ENCODE results near the gene INS. TPM values are rescaled to one million over a fixed set of nuclear protein-coding genes. Genes with fewer than 3 reads are reported as not detected.

Gene INS
- total and polyA plus RNA-seq, 2 of the 8 experiments (the other 6 are each of a cell fraction or from before 2014, with no cell fraction given): not detected

DNA sequence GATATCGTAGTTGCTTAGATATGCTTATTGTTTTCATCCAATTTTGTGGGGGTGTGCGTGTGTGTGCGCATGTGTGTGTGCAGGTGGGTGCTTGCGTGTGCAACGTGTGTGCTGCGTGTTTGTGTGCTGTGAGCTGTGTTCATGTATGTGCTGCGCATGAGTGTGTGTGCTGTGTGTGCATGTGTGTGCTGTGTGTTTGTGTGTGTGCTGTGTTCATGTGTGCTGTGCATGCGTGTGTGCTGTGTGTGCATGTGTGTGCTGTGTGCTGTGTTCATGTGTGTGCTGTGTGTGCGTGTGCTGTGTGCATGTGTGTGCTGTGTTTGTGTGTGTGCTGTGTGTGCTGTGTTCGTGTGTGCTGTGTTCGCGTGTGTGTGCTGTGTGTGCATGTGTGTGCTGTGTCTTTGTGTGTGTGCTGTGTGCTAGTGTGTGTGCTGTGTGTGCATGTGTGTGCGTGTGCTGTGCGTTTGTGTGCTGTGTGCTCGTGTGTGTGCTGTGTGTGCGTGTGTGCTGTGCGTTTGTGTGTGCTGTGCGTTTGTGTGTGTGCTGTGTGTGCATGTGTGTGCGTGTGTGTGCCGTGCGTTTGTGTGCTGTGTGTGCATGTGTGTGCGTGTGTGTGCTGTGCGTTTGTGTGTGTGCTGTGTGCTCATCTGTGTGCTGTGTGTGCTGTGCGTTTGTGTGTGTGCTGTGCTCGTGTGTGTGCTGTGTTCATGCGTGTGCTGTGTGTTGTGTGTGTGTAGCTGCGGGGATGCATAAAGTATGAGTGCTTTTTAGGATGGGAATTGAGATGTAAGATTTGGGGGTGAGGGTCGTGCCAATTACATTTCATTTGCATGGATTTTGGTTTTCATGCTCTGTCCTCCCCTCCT is 29.4 kb downstream of the INS start:
- WGBS, 2 experiments (ENCODE audit: extremely low coverage in 1 of 2, insufficient coverage in 1 of 2, insufficient read length in 1 of 2, insufficient replicate concordance in 2 of 2, low coverage in 1 of 2, low lambda C conversion rate in 2 of 2, missing lambda C conversion rate in 1 of 2): 80% methylated on average over 28 of the region's 28 CpGs; no CpG with 5 or more reads in 1 of the 2 experiments
- Histone ChIP-seq H3K27me3 (replicated peaks in 1 of 4; ENCODE audit: control insufficient read depth in 3 of 4, extremely low read depth in 1 of 4, insufficient read depth in 3 of 4, low read length in 3 of 4) (peaks cover 0 to 34% (median 20%) of the 10 kb centered on the region in 4 experiments; a peak in 6 of 7 replicates), H2BK12ac (ENCODE audit: low read depth, low read length) (peak overlapping the region; percentile 86), H3K9me3 (ENCODE audit: insufficient read depth in 2 of 2, low read depth in 1 of 2, low read length in 1 of 2) (no peaks in the 10 kb centered on the region; a peak in 1 of 4 replicates), H3K4me2 (ENCODE audit: insufficient read depth in 1 of 2, low read depth in 2 of 2, low read length in 2 of 2) (no peak overlapping the region), H3K27ac (ENCODE audit: low read depth, low read length) (no peak overlapping the region), H2AFZ (ENCODE audit: low read length) (no peak overlapping the region), H2BK15ac (ENCODE audit: low read length) (peak overlapping the region; percentile 47; the same call in 1 of the 2 replicates), H2BK5ac (ENCODE audit: low read depth, low read length) (peak overlapping the region; percentile 77), H4K5ac (ENCODE audit: insufficient read length, low read depth, low read length) (no peak overlapping the region), H3K79me2 (ENCODE audit: control insufficient read depth in 1 of 2, insufficient read depth in 2 of 2, low read length in 2 of 2) (no peaks in the 10 kb centered on the region), H3K4me1 (replicated peaks in 1 of 4; ENCODE audit: control insufficient read depth in 3 of 4, insufficient read depth in 4 of 4, low read length in 3 of 4) (peaks cover 0 to 7% (median 2%) of the 10 kb centered on the region in 4 experiments; a peak in 3 of 7 replicates), H3K4me3 (ENCODE audit: extremely low read depth in 1 of 4, insufficient read depth in 2 of 4, low read depth in 3 of 4, low read length in 4 of 4) (no peak overlapping the region), H2BK20ac (ENCODE audit: low read length) (peak overlapping the region; percentile 52; the same call in 1 of the 2 replicates), H3K4ac (replicated peaks; ENCODE audit: insufficient read length, low read depth, low read length) (peak overlapping the region; percentile 85), H3K9ac (replicated peaks in 1 of 4; ENCODE audit: extremely low read depth in 1 of 4, low read depth in 3 of 4, low read length in 3 of 4) (peak overlapping the region in 1 of 4 experiments; percentile 16; a peak in 2 of 7 replicates), H3K23ac (ENCODE audit: insufficient read length) (no peak overlapping the region), H3K79me1 (ENCODE audit: low read depth, low read length) (no peaks in the 10 kb centered on the region), H2AK5ac (ENCODE audit: low read depth, low read length) (peak overlapping the region; percentile 99), H3K14ac (ENCODE audit: insufficient read length) (no peak overlapping the region), H4K8ac (ENCODE audit: extremely low read depth, insufficient read depth, low read length) (no peak overlapping the region), H4K91ac (replicated peaks; ENCODE audit: insufficient read length, low read length) (peak overlapping the region; percentile 94), H3K18ac (ENCODE audit: extremely low read depth, low read length) (no peak overlapping the region), H3K36me3 (ENCODE audit: control insufficient read depth in 2 of 4, insufficient read depth in 4 of 4, low read length in 3 of 4) (no peaks in the 10 kb centered on the region), H2BK120ac (replicated peaks; ENCODE audit: low read depth, low read length) (no peak overlapping the region), H3K56ac (replicated peaks; ENCODE audit: insufficient read length, low read depth, low read length) (peak overlapping the region; percentile 92), H4K20me1 (replicated peaks in 1 of 2; ENCODE audit: control insufficient read depth in 1 of 2, insufficient read depth in 2 of 2, low read length in 2 of 2) (peaks cover 0 to 9% of the 10 kb centered on the region in 2 experiments), H3K23me2 (ENCODE audit: low read depth, low read length) (peaks cover 9% of the 10 kb centered on the region; the same call in 1 of the 2 replicates)
- POLR2A ChIA-PET (ENCODE audit: partially characterized antibody): no interaction called here
- DNase-seq (ENCODE audit: low read depth in 1 of 2, low spot score in 2 of 2) (no peak), FAIRE-seq (no peak)
- CTCF ChIA-PET (ENCODE audit: partially characterized antibody): interaction anchor here (0.6 to 12.3 kb wide), 3 partner anchors 8 to 95 kb away, joined by 3 to 170 read pairs (median 3); no protein-coding TSS in a partner anchor
- TF ChIP-seq GABPA (IDR thresholded peaks at IDR 0.05; ENCODE audit: borderline replicate concordance, insufficient read depth, low read length) (no peak), GTF2F1 (IDR thresholded peaks at IDR 0.05; ENCODE audit: borderline replicate concordance, low read depth, low read length) (no peak), SP2 (IDR thresholded peaks at IDR 0.05; ENCODE audit: low read length) (no peak), YY1 (IDR thresholded peaks at IDR 0.05; ENCODE audit: low read depth, low read length) (no peak), HDAC6 (IDR thresholded peaks at IDR 0.05; ENCODE audit: low read depth, low read length) (no peak), BRCA1 (IDR thresholded peaks at IDR 0.05; ENCODE audit: low read depth, low read length) (no peak), KDM1A (IDR thresholded peaks at IDR 0.05; ENCODE audit: borderline replicate concordance, low read length) (no peak), SIX5 (IDR thresholded peaks at IDR 0.05; ENCODE audit: low read depth, low read length) (no peak), FOSL1 (IDR thresholded peaks at IDR 0.05; ENCODE audit: insufficient read depth, low read depth, low read length) (no peak), SRF (IDR thresholded peaks at IDR 0.05; ENCODE audit: low read depth, low read length) (no peak)
- TF ChIP-seq, protein P1, sequence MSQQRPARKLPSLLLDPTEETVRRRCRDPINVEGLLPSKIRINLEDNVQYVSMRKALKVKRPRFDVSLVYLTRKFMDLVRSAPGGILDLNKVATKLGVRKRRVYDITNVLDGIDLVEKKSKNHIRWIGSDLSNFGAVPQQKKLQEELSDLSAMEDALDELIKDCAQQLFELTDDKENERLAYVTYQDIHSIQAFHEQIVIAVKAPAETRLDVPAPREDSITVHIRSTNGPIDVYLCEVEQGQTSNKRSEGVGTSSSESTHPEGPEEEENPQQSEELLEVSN (IDR thresholded peaks at IDR 0.05): no peak

Measured in H1 (cell line).